Fibroblast of the aortic adventitia (primary cell): ENCODE data around the gene OR2AG1. TPM values are rescaled to one million over a fixed set of nuclear protein-coding genes. Genes with fewer than 3 reads are reported as not detected.
"Not testable (repeated sequence)": the region's sequence is repeated elsewhere in the genome, so short reads cannot be mapped to it uniquely, and the experiment has no call there.

ENCODE experiments used
- DNase-seq: peaks from one replicate; pipeline ENCODE4 v3.0.0-alpha.2; 2010; ENCODE audit warnings: low read depth
- H3K4me3 ChIP-seq: 2 replicates; pipeline ENCODE4 v1.5.1; 2011; ENCODE audit warnings: low read depth, mild to moderate bottlenecking, control low read depth, low read length, moderate library complexity
- total RNA-seq: library from RNA; depleted of rRNA; stranded (reverse); fragments of >200 nt; gene quantifications from 2 replicates; pipeline ENCODE4 v1.2.3, GENCODE V29; 2012; ENCODE audit warnings: low replicate concordance
- TF ChIP-seq, protein P1 (sequence below): IDR thresholded peaks from 2 replicates; pipeline ENCODE4 v1.5.1; 2011; ENCODE audit warnings: mild to moderate bottlenecking, low read length, control low read depth, inconsistent platforms; ENCODE audit not compliant: insufficient read depth

Gene OR2AG1
- total RNA-seq, 1 donor, result not detected

DNA sequence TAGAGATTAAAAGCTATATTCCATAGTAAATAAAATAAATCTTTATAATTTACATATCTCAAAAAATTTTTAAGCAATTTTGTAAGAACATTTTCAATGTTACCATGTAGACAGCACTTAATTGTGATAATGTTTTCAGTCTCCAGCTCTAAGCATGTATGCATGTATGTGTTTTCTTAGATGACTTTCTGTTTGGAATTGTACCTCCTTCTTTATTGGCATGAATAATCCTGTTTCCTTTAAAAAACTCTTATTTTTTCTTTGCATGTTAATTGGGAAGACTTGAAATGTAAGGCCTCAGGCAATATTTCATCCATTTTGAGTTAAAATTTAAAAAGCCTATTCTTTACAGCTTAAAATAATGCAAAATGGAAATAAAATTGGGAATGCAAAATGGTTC, 2.0 kb upstream of the OR2AG1 start:
- no peak overlapping the region for H3K4me3 ChIP-seq
- TF ChIP-seq, protein P1, sequence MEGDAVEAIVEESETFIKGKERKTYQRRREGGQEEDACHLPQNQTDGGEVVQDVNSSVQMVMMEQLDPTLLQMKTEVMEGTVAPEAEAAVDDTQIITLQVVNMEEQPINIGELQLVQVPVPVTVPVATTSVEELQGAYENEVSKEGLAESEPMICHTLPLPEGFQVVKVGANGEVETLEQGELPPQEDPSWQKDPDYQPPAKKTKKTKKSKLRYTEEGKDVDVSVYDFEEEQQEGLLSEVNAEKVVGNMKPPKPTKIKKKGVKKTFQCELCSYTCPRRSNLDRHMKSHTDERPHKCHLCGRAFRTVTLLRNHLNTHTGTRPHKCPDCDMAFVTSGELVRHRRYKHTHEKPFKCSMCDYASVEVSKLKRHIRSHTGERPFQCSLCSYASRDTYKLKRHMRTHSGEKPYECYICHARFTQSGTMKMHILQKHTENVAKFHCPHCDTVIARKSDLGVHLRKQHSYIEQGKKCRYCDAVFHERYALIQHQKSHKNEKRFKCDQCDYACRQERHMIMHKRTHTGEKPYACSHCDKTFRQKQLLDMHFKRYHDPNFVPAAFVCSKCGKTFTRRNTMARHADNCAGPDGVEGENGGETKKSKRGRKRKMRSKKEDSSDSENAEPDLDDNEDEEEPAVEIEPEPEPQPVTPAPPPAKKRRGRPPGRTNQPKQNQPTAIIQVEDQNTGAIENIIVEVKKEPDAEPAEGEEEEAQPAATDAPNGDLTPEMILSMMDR, result no peak
- no peak for DNase-seq

DNA sequence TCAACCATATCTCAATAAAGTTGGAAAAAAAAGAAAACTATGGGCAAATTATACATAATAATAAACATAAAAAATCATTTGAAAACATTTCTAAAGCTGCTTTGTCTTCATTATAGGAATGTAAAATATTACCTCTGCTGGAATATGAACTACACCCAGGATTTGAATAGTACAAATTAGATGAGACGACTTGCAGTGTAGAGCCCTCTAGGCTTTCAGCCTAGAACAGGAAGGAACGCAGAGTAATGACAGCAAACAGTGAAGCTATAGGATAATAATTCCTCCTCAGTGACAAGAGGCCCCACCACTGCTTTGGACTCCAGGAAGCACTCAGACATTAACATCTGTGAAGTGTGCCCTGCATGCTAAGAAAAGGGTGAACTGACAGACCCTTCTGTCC, 7.7 kb downstream of the OR2AG1 start:
- no peak for DNase-seq
- no peak overlapping the region for H3K4me3 ChIP-seq
- TF ChIP-seq, protein P1, result no peak

DNA sequence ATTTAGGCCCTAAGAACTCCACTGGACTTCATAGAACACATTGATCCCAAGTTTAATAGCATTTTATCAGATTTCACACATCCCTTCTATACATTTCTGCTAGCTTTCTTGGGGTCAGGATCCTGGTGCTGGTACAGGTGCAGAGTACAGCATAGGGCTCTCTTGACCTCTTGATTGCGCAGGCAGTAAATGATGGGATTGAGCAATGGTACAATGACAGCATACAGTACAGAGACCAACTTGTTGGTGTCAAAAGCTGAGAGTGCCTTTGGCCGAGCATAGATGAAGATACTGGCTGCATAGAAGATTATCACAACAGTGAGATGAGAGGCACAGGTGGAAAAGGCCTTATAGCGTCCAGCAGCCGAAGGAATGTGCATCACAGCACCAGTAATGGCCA, 11.8 kb downstream of the OR2AG1 start:
- no peak for DNase-seq
- TF ChIP-seq, protein P1, result no peak

DNA sequence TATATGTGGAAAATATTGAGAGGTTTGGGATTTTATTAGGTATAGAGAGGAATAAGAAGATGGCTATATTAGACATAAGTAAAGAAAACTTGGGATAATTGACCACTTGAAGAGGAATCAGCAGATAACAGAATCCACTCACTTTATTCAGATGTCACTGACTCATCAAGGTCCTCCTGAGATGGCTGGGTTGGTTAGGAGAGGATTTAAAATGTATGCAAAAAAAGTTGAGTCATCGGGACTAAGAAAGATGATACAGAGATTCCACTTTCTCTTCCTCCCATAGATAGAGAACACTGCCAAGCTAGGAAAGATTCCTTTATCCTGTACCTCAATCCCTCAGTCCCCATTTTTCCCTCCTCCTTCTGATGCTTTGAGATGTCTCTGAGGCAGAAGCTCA, 16.6 kb downstream of the OR2AG1 start, which contains the start of gene OR6A2:
TSS of gene OR6A2 (minus strand) at position 288 of the 400 bp plus-strand sequence. CDS start 3,981 bp downstream, outside the sequence.
- H3K4me3 ChIP-seq, result no peak within 1 kb of the TSS
- no peak for DNase-seq
- TF ChIP-seq, protein P1, result no peak

More for the DNA sequence above, 11.8 kb downstream of the OR2AG1 start:
- no peak overlapping the region for H3K4me3 ChIP-seq

DNA sequence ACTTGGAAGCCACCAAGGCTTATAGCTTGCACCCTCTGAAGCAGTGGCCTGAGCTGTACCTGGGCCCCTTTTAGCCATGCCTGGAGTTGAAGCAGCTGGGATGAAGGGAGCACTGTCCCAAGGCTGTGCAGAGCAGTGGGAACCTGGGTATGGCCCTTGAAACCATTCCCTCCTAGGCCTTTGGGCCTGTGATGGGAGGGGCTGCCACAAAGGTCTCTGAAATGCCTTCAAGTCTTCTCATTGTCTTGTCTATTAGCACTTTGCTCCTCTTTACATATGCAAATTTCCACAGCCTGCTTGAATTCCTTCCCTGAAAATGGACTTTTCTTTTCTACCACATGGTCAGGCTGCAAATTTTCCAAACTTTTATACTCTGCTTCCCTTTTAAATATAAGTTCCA, 18.3 kb downstream of the OR2AG1 start:
- H3K4me3 ChIP-seq, DNase-seq: not testable (repeated sequence)

DNA sequence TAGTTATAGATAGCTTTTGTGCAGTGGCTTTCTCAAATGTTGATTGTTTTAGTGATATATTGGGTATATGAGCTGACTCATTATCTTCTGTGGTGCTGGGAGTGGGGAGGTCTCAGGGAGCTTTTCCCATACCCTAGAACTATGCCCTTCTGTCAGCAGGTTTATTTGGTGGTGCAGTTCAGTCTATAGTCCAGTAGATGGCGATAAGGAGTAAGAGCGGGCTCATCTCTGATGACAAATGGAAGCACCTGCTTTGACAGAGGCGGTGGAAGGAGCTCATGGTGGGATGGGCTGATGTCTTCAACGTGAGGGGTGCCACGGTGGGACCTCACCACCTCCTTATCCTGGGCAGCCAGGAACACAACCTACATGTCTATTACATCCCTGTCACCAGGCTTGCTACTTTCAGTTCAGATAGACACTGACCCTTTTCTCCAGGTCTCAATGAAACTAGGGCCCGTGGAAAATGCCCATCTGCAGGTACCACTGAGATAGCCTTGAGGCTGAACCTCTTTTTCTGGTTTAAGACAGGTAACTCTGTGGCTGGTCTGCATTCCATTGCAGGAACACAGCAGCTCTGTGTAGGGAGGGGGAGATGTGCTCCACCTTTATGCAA, 29.7 kb downstream of the OR2AG1 start:
- peak; percentile 54 for DNase-seq
- no peak overlapping the region for H3K4me3 ChIP-seq
- TF ChIP-seq, protein P1, result peak; percentile 98

DNA sequence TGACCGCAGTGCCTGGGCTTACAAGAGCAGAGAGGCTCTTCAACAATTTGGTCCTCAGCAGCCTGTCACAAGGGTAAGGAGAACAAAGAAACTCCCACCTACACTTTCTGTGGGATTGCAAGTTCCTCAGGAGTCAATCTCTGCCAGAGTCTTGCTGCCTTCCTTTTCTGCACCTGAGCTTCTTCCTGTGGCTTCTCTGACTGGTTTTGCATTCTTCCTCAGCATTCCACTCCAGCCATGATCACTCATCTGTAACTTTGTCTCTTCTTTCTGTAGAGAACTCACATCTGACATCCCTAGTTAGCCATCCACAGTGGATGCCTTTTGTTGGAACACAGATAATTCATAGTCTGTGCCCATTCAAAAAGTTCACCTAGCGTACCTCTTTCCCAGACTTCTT, 30.8 kb downstream of the OR2AG1 start:
- DNase-seq, result no peak
- TF ChIP-seq, protein P1, result no peak
- H3K4me3 ChIP-seq, result no peak overlapping the region
